ENCODE data around the gene SPACA6.

SPACA6 gene

DNA sequence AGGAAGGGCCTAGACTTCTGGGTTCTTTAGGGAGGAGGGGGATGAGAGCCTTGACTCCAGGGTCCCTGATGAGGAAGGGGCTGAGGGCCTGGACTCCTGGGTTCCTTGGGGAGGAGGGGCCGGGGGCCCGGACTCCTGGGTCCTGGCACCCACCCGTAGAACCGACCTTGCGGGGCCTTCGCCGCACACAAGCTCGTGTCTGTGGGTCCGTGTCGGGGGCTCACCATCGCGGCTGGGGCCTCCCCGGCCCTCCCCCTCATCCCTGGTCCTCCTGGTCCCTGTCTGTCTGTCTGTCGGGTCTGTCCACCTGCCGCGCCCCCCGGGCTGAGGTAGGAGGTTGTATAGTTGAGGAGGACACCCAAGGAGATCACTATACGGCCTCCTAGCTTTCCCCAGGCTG is 662 bp upstream of the SPACA6 start:
- DNase-seq (ENCODE audit: low read depth in 1 of 2, low spot score in 1 of 2): no peak
- TF ChIP-seq JUND (IDR thresholded peaks at IDR 0.05; ENCODE audit: low read depth): no peak
- in situ Hi-C loops (cut with HindIII; ENCODE audit: low pct_unique_long_range_greater_than_20kb, low sequenced_read_pairs): no loop called here

GRCh38 chr19:51693819-51694218 is 689 bp downstream of the SPACA6 start:
- no peak for TF ChIP-seq JUND (IDR thresholded peaks at IDR 0.05; ENCODE audit: low read depth)
- in situ Hi-C loops (cut with HindIII; ENCODE audit: low pct_unique_long_range_greater_than_20kb, low sequenced_read_pairs): no loop called here
- DNase-seq (ENCODE audit: low read depth in 1 of 2, low spot score in 1 of 2): no peak

DNA sequence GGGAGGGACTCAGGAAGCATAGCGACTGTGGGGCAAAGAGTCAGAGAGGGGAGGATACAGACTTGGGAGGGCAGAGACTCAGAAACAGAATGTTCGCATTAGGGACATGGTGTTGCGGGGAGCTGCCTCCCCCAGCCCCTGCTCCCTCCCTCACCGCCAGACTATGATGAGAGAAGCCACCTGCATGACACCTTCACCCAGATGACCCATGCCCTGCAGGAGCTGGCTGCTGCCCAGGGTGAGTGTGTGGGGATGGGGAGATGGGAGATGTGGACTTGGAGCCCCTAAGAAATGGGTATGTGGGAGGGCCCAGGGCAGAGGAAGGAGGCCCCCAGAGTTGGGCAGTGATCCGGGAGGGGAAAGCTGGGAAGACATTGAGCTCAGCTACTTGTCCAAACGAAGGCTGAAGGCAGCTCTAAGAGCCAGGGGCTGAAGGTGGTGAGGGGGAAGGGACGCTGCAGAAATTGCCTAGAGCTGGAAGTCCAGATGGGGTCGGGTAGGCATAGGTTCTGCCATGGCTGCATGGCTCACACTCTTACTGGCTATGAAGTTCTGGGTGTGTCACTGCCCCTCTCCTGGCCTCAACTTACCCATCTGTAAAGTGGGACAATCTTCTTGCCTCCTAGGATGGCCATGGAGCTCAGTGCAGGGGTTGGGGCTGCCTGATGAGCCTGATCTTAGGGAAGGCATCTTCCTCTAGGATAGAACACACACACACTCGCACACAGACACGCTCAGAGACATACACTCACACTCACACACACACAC is 1.4 kb downstream of the SPACA6 start:
- TF ChIP-seq JUND (IDR thresholded peaks at IDR 0.05; ENCODE audit: low read depth): no peak
- DNase-seq (ENCODE audit: low read depth in 1 of 2, low spot score in 1 of 2): no peak
- in situ Hi-C loops (cut with HindIII; ENCODE audit: low pct_unique_long_range_greater_than_20kb, low sequenced_read_pairs): no loop called here

DNA sequence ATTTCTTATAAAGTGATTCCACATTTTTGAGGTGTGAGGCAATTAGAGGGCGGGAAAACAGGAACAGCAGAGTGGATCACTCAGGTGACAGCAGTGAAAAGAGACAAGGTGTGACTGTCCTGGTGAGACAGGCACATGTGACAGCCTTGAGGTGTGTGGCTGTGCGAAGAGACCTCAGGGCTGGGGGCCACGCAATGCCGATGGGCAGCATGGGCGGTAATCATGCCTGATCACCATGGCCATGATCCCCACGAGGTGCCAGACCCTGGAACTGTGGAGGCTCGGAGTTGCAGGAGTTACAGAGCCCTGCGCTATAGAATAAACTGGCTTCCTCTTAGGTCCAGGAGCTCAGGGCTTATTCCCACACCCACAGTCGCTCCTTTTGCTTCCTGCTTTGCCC is 2.0 kb downstream of the SPACA6 start:
- in situ Hi-C loops (cut with HindIII; ENCODE audit: low pct_unique_long_range_greater_than_20kb, low sequenced_read_pairs): no loop called here
- no peak for TF ChIP-seq JUND (IDR thresholded peaks at IDR 0.05; ENCODE audit: low read depth)
- DNase-seq (ENCODE audit: low read depth in 1 of 2, low spot score in 1 of 2): no peak

GRCh38 chr19:51695702-51696315 is 2.7 kb downstream of the SPACA6 start:
- in situ Hi-C loops (cut with HindIII; ENCODE audit: low pct_unique_long_range_greater_than_20kb, low sequenced_read_pairs): no loop called here
- DNase-seq (ENCODE audit: low read depth in 1 of 2, low spot score in 1 of 2): no peak
- no peak for TF ChIP-seq JUND (IDR thresholded peaks at IDR 0.05; ENCODE audit: low read depth)

DNA sequence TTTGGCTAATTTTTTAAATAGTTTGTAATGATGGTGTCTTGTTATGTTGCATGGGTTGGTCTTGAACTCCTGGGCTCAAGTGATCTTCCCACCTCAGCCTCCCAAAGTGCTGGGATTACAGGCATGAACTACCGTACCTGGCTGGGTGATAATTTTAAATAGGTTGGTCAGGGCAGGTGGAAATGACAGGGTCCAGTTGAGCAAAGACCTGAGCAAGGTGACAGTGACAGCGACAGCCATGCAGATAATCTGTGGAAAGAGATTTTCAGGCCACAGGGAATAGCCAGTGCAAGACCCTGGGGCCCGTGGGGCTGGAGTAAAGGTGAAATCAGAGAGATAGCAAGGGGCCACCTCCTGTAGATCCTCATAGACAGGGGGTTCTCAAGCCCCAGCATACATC is 3.5 kb downstream of the SPACA6 start:
- in situ Hi-C loops (cut with HindIII; ENCODE audit: low pct_unique_long_range_greater_than_20kb, low sequenced_read_pairs): no loop called here
- DNase-seq (ENCODE audit: low read depth in 1 of 2, low spot score in 1 of 2): no peak
- TF ChIP-seq JUND (IDR thresholded peaks at IDR 0.05; ENCODE audit: low read depth): no peak

- DNase-seq (ENCODE audit: low read depth in 1 of 2, low spot score in 1 of 2): no peak
- in situ Hi-C loops (cut with HindIII; ENCODE audit: low pct_unique_long_range_greater_than_20kb, low sequenced_read_pairs): no loop called here
- TF ChIP-seq JUND (IDR thresholded peaks at IDR 0.05; ENCODE audit: low read depth): no peak
Measured at GRCh38 chr19:51697169-51697776, 4.1 kb downstream of the SPACA6 start.

DNA sequence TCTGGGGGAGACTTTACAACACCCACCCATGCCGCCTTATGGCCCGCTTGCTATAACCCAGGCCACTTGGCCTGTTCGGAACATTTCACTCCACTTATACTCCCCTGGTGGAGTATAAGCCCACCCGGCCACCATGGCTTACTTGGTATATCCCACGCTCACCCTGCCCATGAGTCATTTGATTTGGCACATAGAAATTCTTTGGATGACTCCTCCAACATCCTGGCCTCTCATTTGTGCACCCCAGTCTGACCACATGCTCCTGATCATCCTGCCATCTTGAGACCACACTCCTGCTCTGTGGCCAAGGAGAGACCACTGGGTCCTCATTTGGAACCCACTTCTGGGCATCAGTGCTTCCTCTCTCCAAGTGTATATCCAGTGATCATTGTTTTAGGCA is 5.2 kb downstream of the SPACA6 start:
- in situ Hi-C loops (cut with HindIII; ENCODE audit: low pct_unique_long_range_greater_than_20kb, low sequenced_read_pairs): no loop called here
- no peak for TF ChIP-seq JUND (IDR thresholded peaks at IDR 0.05; ENCODE audit: low read depth)
- no peak for DNase-seq (ENCODE audit: low read depth in 1 of 2, low spot score in 1 of 2)

GRCh38 chr19:51699170-51699569 is 6.0 kb downstream of the SPACA6 start:
- no peak for TF ChIP-seq JUND (IDR thresholded peaks at IDR 0.05; ENCODE audit: low read depth)
- in situ Hi-C loops (cut with HindIII; ENCODE audit: low pct_unique_long_range_greater_than_20kb, low sequenced_read_pairs): no loop called here
- DNase-seq (ENCODE audit: low read depth in 1 of 2, low spot score in 1 of 2): no peak

DNA sequence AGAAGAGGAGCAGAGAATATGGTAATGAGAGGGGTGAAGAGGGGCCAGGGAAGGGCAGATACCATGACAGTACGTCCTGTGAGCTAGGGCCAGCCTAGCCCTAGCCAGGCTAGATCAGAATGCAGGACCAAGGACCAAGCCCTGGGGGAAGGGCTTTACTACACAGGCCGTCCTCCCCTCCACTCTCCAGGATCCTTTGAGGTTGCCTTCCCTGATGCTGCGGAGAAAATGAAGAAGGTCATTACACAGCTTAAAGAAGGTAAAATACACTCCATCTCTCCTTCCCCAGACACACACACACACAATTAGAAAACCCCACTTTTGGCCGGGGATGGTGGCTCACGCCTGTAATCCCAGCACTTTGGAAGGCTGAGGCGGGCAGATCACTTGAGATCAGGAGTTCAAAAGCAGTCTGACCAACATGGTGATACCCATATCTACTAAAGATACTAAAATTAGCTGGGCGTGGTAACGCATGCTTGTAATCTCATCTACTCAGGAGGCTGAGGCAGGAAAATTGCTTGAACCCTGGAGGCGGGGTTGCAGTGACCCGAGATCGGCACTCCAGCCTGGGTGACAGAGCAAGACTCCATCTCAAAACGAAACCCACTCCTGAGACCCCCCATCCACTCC is 8.5 kb downstream of the SPACA6 start:
- TF ChIP-seq JUND (IDR thresholded peaks at IDR 0.05; ENCODE audit: low read depth): no peak
- in situ Hi-C loops (cut with HindIII; ENCODE audit: low pct_unique_long_range_greater_than_20kb, low sequenced_read_pairs): no loop called here
- DNase-seq (ENCODE audit: low read depth in 1 of 2, low spot score in 1 of 2): no peak

- TF ChIP-seq JUND (IDR thresholded peaks at IDR 0.05; ENCODE audit: low read depth): no peak
- peak in 1 of 2 experiments; percentile 71 for DNase-seq (ENCODE audit: low read depth in 1 of 2, low spot score in 1 of 2)
- in situ Hi-C loops (cut with HindIII; ENCODE audit: low pct_unique_long_range_greater_than_20kb, low sequenced_read_pairs): no loop called here
Measured at GRCh38 chr19:51702103-51702824, 9.1 kb downstream of the SPACA6 start.

- in situ Hi-C loops (cut with HindIII; ENCODE audit: low pct_unique_long_range_greater_than_20kb, low sequenced_read_pairs): no loop called here
Measured at GRCh38 chr19:51702825-51703574, 9.9 kb downstream of the SPACA6 start.

More at GRCh38 chr19:51702825-51703574, 9.9 kb downstream of the SPACA6 start:
- no peak for TF ChIP-seq JUND (IDR thresholded peaks at IDR 0.05; ENCODE audit: low read depth)
- no peak for DNase-seq (ENCODE audit: low read depth in 1 of 2, low spot score in 1 of 2)

All from T47D (cell line).